K562 (cell line): Measurements from ENCODE around the gene EGFR. TPM values are rescaled to one million over a fixed set of nuclear protein-coding genes. Genes with fewer than 3 reads are reported as not detected.

ENCODE experiments used
- ATAC-seq: fragments of 200-7000 bp; cut with Tn5 transposase; 3 replicates; pipeline ENCODE4 v1.9.1; 2020; ENCODE audit warnings: moderate library complexity
- BruUV-seq: library from RNA; stranded (reverse); fragments of 400-500 nt; replicated peaks from 2 replicates; lab custom pipeline; 2021; lab: Mats Ljungman, UMichigan
- CTCF ChIA-PET: fragments of 300-600 bp; formaldehyde crosslinking; extraction: SDS; loops from one replicate; lab custom pipeline; 2021; ENCODE audit warnings: low intra/inter-chr PET ratio; lab: Yijun Ruan, JAX
- POLR2A ChIA-PET: fragments of 300-600, 350-650 bp; sonication (Branson Sonifier 250); formaldehyde crosslinking; extraction: SDS; loops from one replicate; lab custom pipeline; 2021; ENCODE audit warnings: antibody characterized with exemption, inconsistent platforms; lab: Yijun Ruan, JAX
- DNase-seq, 4 experiments: peaks; one replicate each; pipeline versions ENCODE4 v3.0.0 to v3.0.0-alpha.2; 2011 to 2018; ENCODE audit warnings: low spot score in 3 of 4, mixed read lengths in 3 of 4; ENCODE audit errors: extremely low read depth in 1 of 4
- FAIRE-seq: peaks from 2 replicates; lab custom pipeline; 2011; peaks lifted over from hg19 to GRCh38; lab: Jason Lieb, UNC
- H2AFZ ChIP-seq: 2 replicates; pipeline ENCODE4 v1.6.0; 2011; ENCODE audit warnings: low read depth, low read length, control low read depth, inconsistent platforms
- H3K27ac ChIP-seq: fragments of 200-600 bp; 3 replicates; pipeline ENCODE4 v1.8.0; 2011; ENCODE audit warnings: low read depth, mild to moderate bottlenecking, control low read depth, inconsistent platforms, low read length, moderate library complexity, mixed read lengths; ENCODE audit errors: extremely low read depth
- H3K27me3 ChIP-seq, 2 experiments: fragments of 300-600 bp in 1 of 2; 2 replicates in 1 of 2; 3 replicates in 1 of 2; pipeline versions ENCODE4 v1.6.0 to v1.8.0; 2011; ENCODE audit warnings: inconsistent platforms in 2 of 2, low read length in 2 of 2, mild to moderate bottlenecking in 1 of 2, mixed read lengths in 1 of 2, moderate library complexity in 1 of 2; ENCODE audit not compliant: control insufficient read depth in 2 of 2, insufficient read depth in 2 of 2
- H3K36me3 ChIP-seq: fragments of 300-600 bp; 3 replicates; pipeline ENCODE4 v1.8.0; 2011; ENCODE audit warnings: mild to moderate bottlenecking, low read length, inconsistent platforms; ENCODE audit not compliant: control insufficient read depth, insufficient read depth
- H3K4me1 ChIP-seq, 2 experiments: fragments of 200-600 bp in 1 of 2; replicated peaks in 1 of 2; 2 replicates in 1 of 2; 3 replicates in 1 of 2; pipeline versions ENCODE4 v1.5.1 to v1.8.0; 2011; ENCODE audit warnings: inconsistent platforms in 2 of 2, low read length in 2 of 2, mild to moderate bottlenecking in 1 of 2, mixed read lengths in 1 of 2, moderate library complexity in 1 of 2; ENCODE audit not compliant: control insufficient read depth in 2 of 2, insufficient read depth in 2 of 2
- H3K4me2 ChIP-seq: 2 replicates; pipeline ENCODE4 v1.6.1; 2011; ENCODE audit warnings: low read length, control low read depth, inconsistent platforms, mixed read lengths; ENCODE audit not compliant: insufficient read depth
- H3K4me3 ChIP-seq: fragments of 200-600 bp; sonication (generic), shearing (Covaris generic); 2 replicates; pipeline ENCODE4 v1.5.1; 2016; ENCODE audit warnings: control low read depth, inconsistent platforms
- H3K79me2 ChIP-seq: fragments of 200-600 bp; 3 replicates; pipeline ENCODE4 v1.8.0; 2011; ENCODE audit warnings: low read length, inconsistent platforms; ENCODE audit not compliant: control insufficient read depth, insufficient read depth
- H3K9ac ChIP-seq, 2 experiments: 2 replicates each; pipeline versions ENCODE4 v1.6.0 to v1.6.1; 2011; ENCODE audit warnings: low read depth in 2 of 2, low read length in 2 of 2, control low read depth in 1 of 2, inconsistent platforms in 1 of 2, mild to moderate bottlenecking in 1 of 2, mixed read lengths in 1 of 2; ENCODE audit not compliant: insufficient read depth in 1 of 2
- H3K9me1 ChIP-seq: one replicate; pipeline ENCODE4 v1.6.0; 2011; ENCODE audit warnings: inconsistent platforms, mild to moderate bottlenecking, low read length, moderate library complexity; ENCODE audit not compliant: control insufficient read depth, insufficient read depth
- H3K9me3 ChIP-seq: replicated peaks from 2 replicates; pipeline ENCODE4 v1.5.1; 2011; ENCODE audit warnings: low read depth, low read length, inconsistent platforms; ENCODE audit not compliant: control insufficient read depth, insufficient read depth
- H4K20me1 ChIP-seq: replicated peaks from 2 replicates; pipeline ENCODE4 v1.6.1; 2011; ENCODE audit warnings: low read length, inconsistent platforms, mixed read lengths; ENCODE audit not compliant: control insufficient read depth, insufficient read depth
- ATF3 ChIP-seq, 2 experiments: fragments of 450-650 bp in 1 of 2; sonication (generic) in 1 of 2; formaldehyde crosslinking in 1 of 2; IDR thresholded peaks in 1 of 2; conservative IDR thresholded peaks in 1 of 2; 2 replicates each; pipeline versions ENCODE4 v1.6.1 to v1.8.1; 2016 to 2023; ENCODE audit warnings: mild to moderate bottlenecking in 2 of 2, moderate library complexity in 2 of 2, inconsistent platforms in 1 of 2, missing genetic modification reagents in 1 of 2
- CBFA2T3 ChIP-seq: fragments of 450-650 bp; IDR thresholded peaks from 2 replicates; pipeline ENCODE4 v1.6.1; 2017
- FOXJ2 ChIP-seq: fragments of 200-800 bp; sonication (Bioruptor generic); IDR thresholded peaks from 2 replicates; pipeline ENCODE4 v1.6.1; 2016; ENCODE audit warnings: missing genetic modification characterization, missing compliant biosample characterization
- HEY1 ChIP-seq: fragments of 250-450 bp; sonication (Bioruptor Pico); IDR thresholded peaks from 2 replicates; pipeline ENCODE4 v1.5.0; 2020; ENCODE audit warnings: mild to moderate bottlenecking, moderate library complexity, borderline replicate concordance
- JUND ChIP-seq, 2 experiments: IDR thresholded peaks; 2 replicates in 1 of 2; 3 replicates in 1 of 2; pipeline ENCODE4 v1.6.1; 2011; ENCODE audit warnings: borderline replicate concordance in 2 of 2, low read depth in 2 of 2, low read length in 2 of 2, improper control_type of control experiment in 1 of 2, missing biosample characterization in 1 of 2, missing genetic modification characterization in 1 of 2, missing genetic modification reagents in 1 of 2
- KDM5B ChIP-seq: fragments of 200-600 bp; sonication (generic); IDR thresholded peaks from 2 replicates; pipeline ENCODE4 v1.6.1; 2012; ENCODE audit warnings: low read depth, mild to moderate bottlenecking, moderate library complexity, low read length, control low read depth, inconsistent platforms; ENCODE audit not compliant: insufficient replicate concordance
- MCM3 ChIP-seq: fragments of 450-650 bp; IDR thresholded peaks from 2 replicates; pipeline ENCODE4 v1.6.1; 2016
- MEIS2 ChIP-seq: fragments of 450-650 bp; IDR thresholded peaks from 2 replicates; pipeline ENCODE4 v1.6.1; 2014; ENCODE audit warnings: mild to moderate bottlenecking; ENCODE audit not compliant: partially characterized antibody
- NCOA4 ChIP-seq: fragments of 450-650 bp; IDR thresholded peaks from 2 replicates; pipeline ENCODE4 v1.6.1; 2018; ENCODE audit warnings: mild to moderate bottlenecking; ENCODE audit not compliant: partially characterized antibody
- SAFB ChIP-seq: fragments of 200-400 bp; formaldehyde crosslinking; IDR thresholded peaks from 2 replicates; pipeline ENCODE4 v1.6.1; 2017; ENCODE audit warnings: low read depth, low read length, borderline replicate concordance
- SPI1 ChIP-seq: IDR thresholded peaks from 2 replicates; pipeline ENCODE4 v1.6.1; 2011; ENCODE audit warnings: low read depth, low read length, control low read depth, borderline replicate concordance
- SREBF2 ChIP-seq: sonication (generic); formaldehyde crosslinking; IDR thresholded peaks from 2 replicates; pipeline ENCODE4 v1.4.0; 2020; ENCODE audit warnings: mild to moderate bottlenecking, missing genetic modification reagents
- USF2 ChIP-seq: sonication (generic); formaldehyde crosslinking; IDR thresholded peaks from 2 replicates; pipeline ENCODE4 v1.5.0; 2020; ENCODE audit warnings: missing genetic modification reagents
- ZBED1 ChIP-seq: IDR thresholded peaks from 2 replicates; pipeline ENCODE4 v1.6.1; 2014
- ZEB2 ChIP-seq: fragments of 450-650 bp; IDR thresholded peaks from 2 replicates; pipeline ENCODE4 v1.6.1; 2016
- ZNF239 ChIP-seq: fragments of 250-450 bp; sonication (Bioruptor Pico); IDR thresholded peaks from 2 replicates; pipeline ENCODE4 v1.4.0; 2020; ENCODE audit warnings: mild to moderate bottlenecking
- ZNF280A ChIP-seq: fragments of 450-650 bp; IDR thresholded peaks from 2 replicates; pipeline ENCODE4 v1.6.1; 2018; ENCODE audit warnings: mild to moderate bottlenecking, low read depth; ENCODE audit not compliant: partially characterized antibody
- WGBS: fragments of 100-300 bp; shearing (Covaris generic); methylation state at CpG from one replicate; pipeline ENCODE4 v1.1.6; 2016; ENCODE audit warnings: low coverage, mixed read lengths; ENCODE audit not compliant: insufficient coverage; ENCODE audit errors: missing lambda C conversion rate; 5-methylcytosine and 5-hydroxymethylcytosine counted together
- in situ Hi-C: fragments of 300-500 bp; cut with MboI; formaldehyde crosslinking; loops from 4 replicates; pipeline ENCODE4 v1.15.0; 2018; ENCODE audit warnings: inconsistent platforms, mixed read lengths
- intact Hi-C: fragments of 100-400 bp; cut with micrococcal nuclease; formaldehyde crosslinking; loops from 2 replicates; pipeline ENCODE4 v1.14.2; 2022
- polyA plus RNA-seq, 8 experiments: library from polyadenylated mRNA; depleted of rRNA in 4 of 8; stranded (reverse) in 5 of 8; unstranded in 3 of 8; fragments of >200 nt; fragmentation: Nextera tagmentation in 2 of 8; fragmentation: Illumina TruSeq in 1 of 8; extraction: Ambion mirVana in 2 of 8; extraction: Trizol in 1 of 8; gene quantifications; 2 replicates each; pipeline versions ENCODE4 v1.2.1 to v1.2.3, GENCODE V29; 2011 to 2014; ENCODE audit warnings: inconsistent platforms in 1 of 8, missing spikeins in 1 of 8
- total RNA-seq, 7 experiments: library from RNA; depleted of rRNA in 6 of 7; stranded (reverse); fragments of >200 nt in 6 of 7; fragmentation: Illumina TruSeq in 2 of 7; extraction: Trizol in 2 of 7; gene quantifications; 2 replicates each; pipeline versions ENCODE4 v1.2.1 to v1.2.3, GENCODE V29; 2011 to 2021; ENCODE audit warnings: low replicate concordance in 1 of 7

EGFR gene
- total and polyA plus RNA-seq, 9 of the 15 experiments (the other 6 are each of a cell fraction or from before 2014, with no cell fraction given) = 0.13 TPM; not detected in 8

- TF ChIP-seq ZNF280A (no peak), FOXJ2 (tag) (no peak), SPI1 (no peak), ATF3 (IDR thresholded peaks at IDR 0.05) (no peak), ATF3 (CRISPR knock-in tag; conservative IDR thresholded peaks at IDR 0.05) (no peak), SREBF2 (CRISPR knock-in tag) (no peak), MCM3 (no peak)
Observed at GRCh38 chr7:55132550-55132889, 113.7 kb downstream of the EGFR start (continued).

- Histone ChIP-seq H3K4me3 (no peak overlapping the region), H4K20me1 (no peaks in the 10 kb centered on the region), H3K9ac (0 out of 4 replicates have a peak overlapping the region, but pooled peaks of 1 of the 2 experiments have one; percentile 50), H3K9me3 (no peaks in the 10 kb centered on the region), H3K4me2 (0 out of 2 replicates have a peak overlapping the region, but pooled peaks have one; percentile 17), H3K36me3 (no peaks in the 10 kb centered on the region), H3K79me2 (no peaks in the 10 kb centered on the region), H3K9me1 (no peaks in the 10 kb centered on the region), H3K27ac (peak overlapping the region; percentile 64; the same call in 2 of the 3 replicates), H3K27me3 (peaks cover 0 to 10% of the 10 kb centered on the region in 2 experiments; a peak in 1 of 5 replicates), H3K4me1 (peaks cover 15 to 16% of the 10 kb centered on the region in 2 experiments; a peak in 4 of 5 replicates), H2AFZ (peak overlapping the region; percentile 67)
- intact Hi-C loops = no loop called here
- BruUV-seq = no TSS peak
- DNase-seq (peak in 1 of 4 experiments; percentile 17), FAIRE-seq (peak; percentile 23), ATAC-seq (peak; percentile 20)
- ChIA-PET CTCF (no interaction called here), POLR2A (no interaction called here)
- in situ Hi-C loops = no loop called here
- 11% methylated on average over 9 of the region's 10 CpGs for WGBS
- peak; percentile 66; the same call in 1 of the 2 replicates for TF ChIP-seq JUND (IDR thresholded peaks at IDR 0.05; ENCODE audit: borderline replicate concordance, low read depth, low read length)
- TF ChIP-seq JUND (tag; IDR thresholded peaks at IDR 0.05; ENCODE audit: borderline replicate concordance, low read depth, low read length) = peak; percentile 30; the same call in 2 of the 3 replicates
- no peak for TF ChIP-seq NCOA4
- no peak for TF ChIP-seq SAFB
- TF ChIP-seq HEY1 (CRISPR knock-in tag) = no peak
- no peak for TF ChIP-seq USF2
- no peak for TF ChIP-seq KDM5B
- TF ChIP-seq ZBED1 = no peak
- peak; percentile 37; the same call in 1 of the 2 replicates for TF ChIP-seq ZEB2
- TF ChIP-seq ZNF239 (CRISPR knock-in tag) = no peak
- no peak for TF ChIP-seq MEIS2
- TF ChIP-seq CBFA2T3 = peak; percentile 6; the same call in 1 of the 2 replicates
Observed at GRCh38 chr7:55132890-55133551, 114.2 kb downstream of the EGFR start.
